DOHH2 (cell line): ENCODE measurements around the gene GREM2.

Experiments
- H3F3A ChIP-seq: fragments of 200-600 bp; sonication (generic), shearing (Covaris generic); 2 replicates; pipeline ENCODE4 v1.6.0; 2016; ENCODE audit warnings: antibody characterized with exemption, mild to moderate bottlenecking; ENCODE audit not compliant: control insufficient read depth, insufficient read depth
- H3K27ac ChIP-seq: fragments of 200-600 bp; sonication (generic); 2 replicates; pipeline ENCODE4 v1.5.1; 2014; ENCODE audit warnings: low read depth, mild to moderate bottlenecking, low read length, moderate library complexity
- H3K27me3 ChIP-seq: fragments of 200-600 bp; sonication (generic); 2 replicates; pipeline ENCODE4 v1.6.1; 2014; ENCODE audit warnings: mild to moderate bottlenecking, low read length, mixed read lengths; ENCODE audit not compliant: control insufficient read depth
- H3K36me3 ChIP-seq: fragments of 200-600 bp; sonication (generic); 2 replicates; pipeline ENCODE4 v1.6.1; 2014; ENCODE audit warnings: mild to moderate bottlenecking, low read length, moderate library complexity, mixed read lengths; ENCODE audit not compliant: control insufficient read depth
- H3K4me1 ChIP-seq: fragments of 200-600 bp; sonication (generic); 2 replicates; pipeline ENCODE4 v1.6.1; 2014; ENCODE audit warnings: mild to moderate bottlenecking, low read length, mixed read lengths; ENCODE audit not compliant: control insufficient read depth
- H3K4me2 ChIP-seq: fragments of 200-600 bp; sonication (generic); 2 replicates; pipeline ENCODE4 v1.6.0; 2014; ENCODE audit warnings: mild to moderate bottlenecking, low read length, moderate library complexity
- H3K4me3 ChIP-seq: fragments of 200-600 bp; sonication (generic); 2 replicates; pipeline ENCODE4 v1.5.1; 2014; ENCODE audit warnings: mild to moderate bottlenecking, low read length, mixed read lengths
- H3K79me2 ChIP-seq: fragments of 200-600 bp; sonication (generic); 2 replicates; pipeline ENCODE4 v1.6.1; 2014; ENCODE audit warnings: mild to moderate bottlenecking, low read length, mixed read lengths; ENCODE audit not compliant: control insufficient read depth
- H3K9me2 ChIP-seq: fragments of 200-600 bp; sonication (generic); replicated peaks from 2 replicates; pipeline ENCODE4 v1.6.1; 2014; ENCODE audit warnings: mild to moderate bottlenecking, low read length, mixed read lengths; ENCODE audit not compliant: control insufficient read depth
- H3K9me3 ChIP-seq: fragments of 200-600 bp; sonication (generic); 2 replicates; pipeline ENCODE4 v1.6.1; 2014; ENCODE audit warnings: antibody characterized with exemption, low read length, mixed read lengths; ENCODE audit not compliant: control insufficient read depth, insufficient read depth
- H4K20me1 ChIP-seq: fragments of 200-600 bp; sonication (generic); 2 replicates; pipeline ENCODE4 v1.6.0; 2014; ENCODE audit warnings: low read depth, mild to moderate bottlenecking, antibody characterized with exemption, low read length, moderate library complexity; ENCODE audit not compliant: control insufficient read depth, insufficient read depth
- EZH2phosphoT487 ChIP-seq: fragments of 200-600 bp; sonication (generic); IDR thresholded peaks from 2 replicates; pipeline ENCODE4 v1.6.1; 2017; ENCODE audit warnings: borderline replicate concordance, mild to moderate bottlenecking, antibody characterized with exemption, low read length, moderate library complexity, mixed read lengths
- TF ChIP-seq, protein P1 (sequence below): fragments of 200-600 bp; sonication (generic); IDR thresholded peaks from one replicate; pipeline ENCODE4 v1.5.1; 2014; ENCODE audit warnings: antibody characterized with exemption, mild to moderate bottlenecking, low read depth, low read length; ENCODE audit not compliant: poor library complexity, severe bottlenecking

GREM2 gene

DNA sequence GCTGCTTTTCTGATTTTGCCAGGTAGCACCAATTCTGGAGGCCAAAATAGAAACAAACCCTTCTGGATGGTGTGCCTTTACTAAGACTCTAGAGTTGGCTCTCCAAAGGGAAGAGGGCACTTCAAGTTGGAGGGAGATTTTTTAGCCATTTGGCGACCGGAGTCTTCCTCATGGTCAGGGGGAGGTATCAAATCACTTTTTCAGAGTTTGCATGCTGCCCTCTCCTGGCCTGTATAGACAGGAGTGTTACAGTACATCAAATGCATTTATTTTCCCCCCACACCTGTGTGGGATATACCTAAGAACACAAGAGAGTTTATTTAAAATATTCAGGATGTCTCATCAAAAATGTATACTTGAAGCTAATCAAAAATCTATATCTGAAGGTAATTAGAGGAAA is 3.2 kb downstream of the GREM2 start:
- H3K79me2 ChIP-seq, result no peaks in the 10 kb centered on the region
- H3K9me3 ChIP-seq, result no peaks in the 10 kb centered on the region
- no peaks in the 10 kb centered on the region for H3K4me1 ChIP-seq
- peaks cover 41% of the 10 kb centered on the region for H3K27me3 ChIP-seq
- H4K20me1 ChIP-seq, result no peaks in the 10 kb centered on the region
- H3K27ac ChIP-seq, result no peak overlapping the region
- no peak for TF ChIP-seq EZH2phosphoT487
- TF ChIP-seq, protein P1, sequence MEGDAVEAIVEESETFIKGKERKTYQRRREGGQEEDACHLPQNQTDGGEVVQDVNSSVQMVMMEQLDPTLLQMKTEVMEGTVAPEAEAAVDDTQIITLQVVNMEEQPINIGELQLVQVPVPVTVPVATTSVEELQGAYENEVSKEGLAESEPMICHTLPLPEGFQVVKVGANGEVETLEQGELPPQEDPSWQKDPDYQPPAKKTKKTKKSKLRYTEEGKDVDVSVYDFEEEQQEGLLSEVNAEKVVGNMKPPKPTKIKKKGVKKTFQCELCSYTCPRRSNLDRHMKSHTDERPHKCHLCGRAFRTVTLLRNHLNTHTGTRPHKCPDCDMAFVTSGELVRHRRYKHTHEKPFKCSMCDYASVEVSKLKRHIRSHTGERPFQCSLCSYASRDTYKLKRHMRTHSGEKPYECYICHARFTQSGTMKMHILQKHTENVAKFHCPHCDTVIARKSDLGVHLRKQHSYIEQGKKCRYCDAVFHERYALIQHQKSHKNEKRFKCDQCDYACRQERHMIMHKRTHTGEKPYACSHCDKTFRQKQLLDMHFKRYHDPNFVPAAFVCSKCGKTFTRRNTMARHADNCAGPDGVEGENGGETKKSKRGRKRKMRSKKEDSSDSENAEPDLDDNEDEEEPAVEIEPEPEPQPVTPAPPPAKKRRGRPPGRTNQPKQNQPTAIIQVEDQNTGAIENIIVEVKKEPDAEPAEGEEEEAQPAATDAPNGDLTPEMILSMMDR, result peak; percentile 62
- H3K9me2 ChIP-seq, result no peaks in the 10 kb centered on the region
- no peaks in the 10 kb centered on the region for H3F3A ChIP-seq
- H3K4me2 ChIP-seq, result 0 out of 2 replicates have a peak overlapping the region, but pooled peaks have one; percentile 15
- no peak overlapping the region for H3K4me3 ChIP-seq
- H3K36me3 ChIP-seq, result no peaks in the 10 kb centered on the region

DNA sequence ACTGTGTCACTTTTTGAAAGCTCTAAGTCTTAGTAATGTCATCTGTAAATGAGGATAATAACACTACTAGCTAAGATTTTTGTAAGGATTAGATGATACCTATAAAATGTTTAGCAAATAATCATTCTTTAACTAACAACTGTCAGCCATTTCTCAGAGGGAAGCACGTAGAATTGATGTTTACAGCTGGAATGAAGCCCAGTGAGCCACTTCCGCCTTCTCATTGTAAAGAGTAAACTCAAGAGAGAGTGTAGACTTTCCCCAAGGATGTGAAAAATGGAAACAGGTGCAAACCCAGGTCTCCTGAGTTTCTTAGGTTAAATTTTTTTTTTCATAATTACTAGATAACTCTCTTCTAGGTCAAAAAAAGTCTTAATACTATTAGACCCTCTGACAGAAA is 4.9 kb downstream of the GREM2 start:
- Histone ChIP-seq H3F3A (no peaks in the 10 kb centered on the region), H4K20me1 (no peaks in the 10 kb centered on the region), H3K79me2 (no peaks in the 10 kb centered on the region), H3K27ac (no peak overlapping the region), H3K4me3 (no peak overlapping the region), H3K36me3 (no peaks in the 10 kb centered on the region), H3K4me1 (no peaks in the 10 kb centered on the region), H3K27me3 (peaks cover 25% of the 10 kb centered on the region), H3K4me2 (no peak overlapping the region), H3K9me3 (no peaks in the 10 kb centered on the region), H3K9me2 (no peaks in the 10 kb centered on the region)
- TF ChIP-seq, protein P1, result no peak
- TF ChIP-seq EZH2phosphoT487, result no peak

DNA sequence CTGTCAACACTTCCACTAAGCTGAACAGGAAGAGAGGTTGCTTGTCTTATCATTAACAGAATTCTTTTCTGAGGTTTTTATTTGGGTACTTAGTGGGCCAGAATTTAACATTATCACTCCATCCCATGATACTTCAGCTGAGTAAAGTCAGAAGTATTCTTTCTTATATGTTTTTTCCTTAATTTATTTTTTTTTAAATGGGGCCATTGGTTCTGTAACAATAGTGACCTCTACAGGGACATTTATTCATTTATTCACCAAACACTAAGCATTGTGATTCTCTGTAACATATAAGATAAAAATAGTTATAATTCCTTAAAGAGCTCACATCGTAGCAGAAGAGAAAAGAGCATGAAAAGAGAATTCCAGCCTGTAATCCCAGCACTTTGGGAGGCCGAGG is 9.8 kb downstream of the GREM2 start:
- no peak for TF ChIP-seq EZH2phosphoT487
- TF ChIP-seq, protein P1, result no peak
- H3K9me2 ChIP-seq, result no peaks in the 10 kb centered on the region
- H3K27ac ChIP-seq, result no peak overlapping the region
- H3K36me3 ChIP-seq, result no peaks in the 10 kb centered on the region
- H3K4me2 ChIP-seq, result no peak overlapping the region
- no peaks in the 10 kb centered on the region for H3K27me3 ChIP-seq
- no peak overlapping the region for H3K4me3 ChIP-seq
- H3F3A ChIP-seq, result no peaks in the 10 kb centered on the region
- H3K4me1 ChIP-seq, result no peaks in the 10 kb centered on the region
- H3K9me3 ChIP-seq, result no peaks in the 10 kb centered on the region
- H3K79me2 ChIP-seq, result no peaks in the 10 kb centered on the region
- H4K20me1 ChIP-seq, result no peaks in the 10 kb centered on the region
